HG02571 (cell line): ENCODE data around the gene TSEN34.
"Not testable (repeated sequence)": the region's sequence is repeated elsewhere in the genome, so short reads cannot be mapped to it uniquely, and the experiment has no call there.

ENCODE experiments used
- ATAC-seq: cut with Tn5 transposase; IDR thresholded peaks from one replicate; pipeline ENCODE4 v1.9.1; 2021; ENCODE audit warnings: mild to moderate bottlenecking, moderate library complexity; ENCODE audit not compliant: unreplicated experiment

Gene TSEN34

DNA sequence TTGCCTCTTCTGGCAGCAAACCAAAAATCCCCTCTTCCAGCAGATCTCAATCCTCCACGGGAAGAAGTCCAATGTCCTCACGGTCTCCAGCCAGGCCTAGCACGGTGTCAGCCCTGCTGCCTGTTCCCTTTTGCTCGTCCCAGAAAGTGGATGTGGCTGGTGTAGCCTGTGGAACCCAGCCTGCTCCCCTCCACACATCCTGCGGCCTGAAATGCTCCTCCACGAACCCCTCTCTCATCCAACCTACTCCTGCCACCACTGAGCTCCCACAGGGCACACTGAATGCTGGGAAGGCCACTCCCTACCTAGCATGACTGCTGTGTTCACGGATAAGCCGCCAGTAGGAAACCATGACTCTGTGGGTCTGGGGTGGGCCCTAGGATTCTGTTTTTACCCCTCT is 4.8 kb upstream of the TSEN34 start:
- ATAC-seq: no peak

- ATAC-seq: no peak
These were observed 4.2 kb upstream of the TSEN34 start for GRCh38 chr19:54186934-54187381.

DNA sequence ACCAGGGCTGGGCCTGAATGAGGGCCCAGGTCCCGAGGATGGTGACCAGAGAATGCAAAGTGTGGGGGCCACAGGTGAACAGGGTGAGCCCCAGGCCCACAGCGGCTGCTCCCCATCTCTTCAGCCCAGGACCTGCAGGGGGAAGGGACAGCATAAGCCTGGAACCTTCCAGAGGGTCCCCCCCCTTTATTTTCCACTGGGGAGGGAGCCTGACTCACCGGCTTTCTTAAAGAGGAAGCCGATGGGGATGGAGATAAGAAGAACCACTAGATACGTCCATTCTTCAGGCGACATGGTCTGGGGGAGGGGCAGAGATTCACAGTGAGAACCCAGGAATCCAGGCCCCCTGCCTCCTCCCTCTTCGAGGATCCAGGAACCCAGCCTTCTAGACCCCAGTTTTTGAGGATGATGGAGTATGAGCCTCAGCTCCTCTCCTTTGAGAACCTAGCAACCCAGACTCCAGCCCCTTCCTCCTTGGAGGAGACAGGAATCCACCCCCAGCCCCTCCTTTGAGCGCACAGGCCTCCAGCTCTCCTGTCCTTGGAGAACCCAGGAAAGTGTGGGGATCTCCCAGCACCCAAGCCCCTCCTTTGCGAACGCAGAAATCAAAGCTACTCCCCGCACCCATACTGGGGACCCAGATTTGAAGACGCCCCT is 2.8 kb upstream of the TSEN34 start:
- ATAC-seq: no peak

GRCh38 chr19:54189145-54189734 is 1.9 kb upstream of the TSEN34 start, which contains the start of gene MBOAT7:
MBOAT7 (minus strand) TSS chr19:54189580; CDS start chr19:54188508, 1,072 bp downstream.
- ATAC-seq: peak; percentile 12

- ATAC-seq: peak; percentile 44
These were observed 1.2 kb upstream of the TSEN34 start for GRCh38 chr19:54189735-54190502.

DNA sequence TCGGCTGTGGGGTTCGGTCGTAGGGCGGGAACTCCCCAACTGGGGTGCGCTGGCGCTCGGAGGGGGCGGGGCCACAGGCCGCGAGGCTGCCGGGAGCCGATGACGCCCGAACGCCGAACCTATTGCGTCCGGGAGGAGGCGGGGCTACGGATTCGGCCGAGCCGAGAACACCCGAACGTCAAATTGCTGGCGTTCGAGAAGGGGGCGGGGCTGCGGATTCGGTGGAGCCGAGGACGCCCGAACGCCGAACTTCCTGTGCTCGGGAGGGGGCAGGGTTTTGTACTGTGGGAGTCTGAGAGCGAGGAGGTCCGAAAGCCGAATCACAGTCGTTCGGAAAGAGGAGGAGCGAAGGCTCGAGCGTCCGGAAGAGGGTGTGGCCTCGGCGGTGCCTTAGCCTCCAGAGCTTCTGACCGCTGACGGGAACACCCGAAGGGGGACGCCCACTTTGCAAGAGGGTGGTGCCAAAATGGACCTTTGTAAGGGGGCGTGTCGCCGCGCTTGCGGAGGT is 551 bp upstream of the TSEN34 start:
- ATAC-seq: peak; percentile 41

DNA sequence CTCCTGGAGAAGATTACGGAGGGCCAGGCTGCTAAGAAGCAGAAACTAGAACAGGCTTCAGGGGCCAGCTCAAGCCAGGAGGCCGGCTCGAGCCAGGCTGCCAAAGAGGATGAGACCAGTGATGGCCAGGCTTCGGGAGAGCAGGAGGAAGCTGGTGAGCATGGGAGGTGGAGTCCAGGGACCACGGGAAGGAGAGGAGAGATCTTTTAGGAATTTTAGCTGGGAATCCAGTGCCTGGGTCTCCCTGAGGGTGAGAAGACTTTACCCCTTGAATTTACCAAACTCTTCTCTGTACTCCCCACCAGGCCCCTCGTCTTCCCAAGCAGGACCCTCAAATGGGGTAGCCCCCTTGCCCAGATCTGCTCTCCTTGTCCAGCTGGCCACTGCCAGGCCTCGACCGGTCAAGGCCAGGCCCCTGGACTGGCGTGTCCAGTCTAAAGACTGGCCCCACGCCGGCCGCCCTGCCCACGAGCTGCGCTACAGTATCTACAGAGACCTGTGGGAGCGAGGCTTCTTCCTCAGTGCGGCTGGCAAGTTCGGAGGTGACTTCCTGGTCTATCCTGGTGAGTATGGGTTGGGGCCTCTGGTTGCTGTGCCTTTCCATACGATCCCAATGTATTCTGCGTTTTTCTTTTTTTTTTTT is 824 bp downstream of the TSEN34 start:
- no peak for ATAC-seq

GRCh38 chr19:54193011-54193410 is 1.9 kb downstream of the TSEN34 start:
- no peak for ATAC-seq

DNA sequence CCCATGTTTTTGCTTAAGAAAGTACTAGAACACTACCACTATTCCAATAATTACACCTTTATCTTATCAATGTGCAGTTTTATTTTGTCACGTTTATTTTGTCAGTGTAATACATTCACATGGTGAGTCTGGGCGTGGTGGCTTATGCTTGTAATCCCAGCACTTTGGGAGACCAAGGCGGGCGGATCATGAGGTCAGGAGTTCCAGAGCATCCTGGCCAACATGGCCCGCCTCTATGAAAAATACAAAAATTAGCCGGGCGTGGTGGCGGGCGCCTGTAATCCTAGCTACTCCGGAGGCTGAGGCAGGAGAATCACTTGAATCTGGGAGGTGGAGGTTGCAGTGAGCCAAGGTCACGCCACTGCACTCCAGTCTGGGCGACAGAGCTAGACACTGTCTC is 3.4 kb downstream of the TSEN34 start:
- ATAC-seq: not testable (repeated sequence)

GRCh38 chr19:54196536-54196935 is 5.4 kb downstream of the TSEN34 start:
- no peak for ATAC-seq

GRCh38 chr19:54197121-54197520 is 6.0 kb downstream of the TSEN34 start:
- ATAC-seq: no peak

- no peak for ATAC-seq
These were observed 8.3 kb downstream of the TSEN34 start for GRCh38 chr19:54199401-54199800.

DNA sequence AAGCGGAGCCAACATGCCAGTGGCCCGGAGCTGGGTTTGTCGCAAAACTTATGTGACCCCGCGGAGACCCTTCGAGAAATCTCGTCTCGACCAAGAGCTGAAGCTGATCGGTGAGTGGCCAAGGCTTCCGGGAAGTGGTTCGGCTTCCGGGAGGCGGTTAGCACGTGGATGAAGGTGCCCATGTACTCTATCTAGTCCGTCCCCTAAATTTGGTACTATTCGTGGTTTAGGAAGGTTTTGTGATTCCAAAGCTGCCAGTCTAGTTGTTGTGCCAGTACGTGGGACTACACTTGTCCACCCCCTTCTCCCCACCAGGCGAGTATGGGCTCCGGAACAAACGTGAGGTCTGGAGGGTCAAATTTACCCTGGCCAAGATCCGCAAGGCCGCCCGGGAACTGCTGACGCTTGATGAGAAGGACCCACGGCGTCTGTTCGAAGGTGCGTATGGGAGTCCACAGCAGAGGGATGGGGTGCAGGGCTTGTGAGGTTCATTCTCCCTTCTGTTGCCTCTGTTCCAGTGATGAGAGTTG is 10.1 kb downstream of the TSEN34 start:
- no peak for ATAC-seq

- no peak for ATAC-seq
These were observed 10.9 kb downstream of the TSEN34 start for GRCh38 chr19:54201980-54202379.

- ATAC-seq: no peak
These were observed 12.1 kb downstream of the TSEN34 start for GRCh38 chr19:54203151-54203611.

DNA sequence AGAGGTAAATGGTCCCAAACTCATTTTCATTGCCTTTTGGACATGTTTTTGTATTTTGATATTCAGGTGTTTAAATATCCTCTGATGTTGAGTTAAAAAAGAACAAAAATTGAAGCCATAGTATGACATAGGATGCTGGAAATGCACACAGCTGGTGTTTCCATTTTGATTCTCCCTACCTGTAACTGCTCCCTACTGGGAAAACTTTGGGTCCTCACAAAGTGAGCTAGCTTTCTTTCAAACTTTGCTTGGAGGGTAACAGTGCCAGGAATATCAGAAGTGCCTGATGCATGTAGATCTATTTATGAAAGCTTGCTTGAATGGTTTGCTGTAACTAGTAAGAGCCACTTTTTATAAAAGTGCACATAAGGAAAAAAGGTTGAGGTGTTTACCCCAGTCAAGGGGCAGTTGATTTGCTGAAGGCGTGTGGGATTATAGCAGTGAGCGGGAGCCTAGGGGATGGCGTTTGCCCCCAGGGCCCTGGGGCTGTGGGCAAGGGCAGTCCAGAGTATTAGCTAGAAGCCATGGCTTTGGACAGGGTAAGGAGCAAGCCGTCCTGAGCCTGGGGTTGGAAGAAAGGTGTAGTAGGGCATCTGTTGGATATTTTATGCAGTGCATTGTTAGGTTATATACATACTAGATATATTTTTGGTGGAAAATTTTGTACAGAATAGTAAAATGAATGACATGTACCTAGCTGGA is 13.8 kb downstream of the TSEN34 start:
- ATAC-seq: no peak

DNA sequence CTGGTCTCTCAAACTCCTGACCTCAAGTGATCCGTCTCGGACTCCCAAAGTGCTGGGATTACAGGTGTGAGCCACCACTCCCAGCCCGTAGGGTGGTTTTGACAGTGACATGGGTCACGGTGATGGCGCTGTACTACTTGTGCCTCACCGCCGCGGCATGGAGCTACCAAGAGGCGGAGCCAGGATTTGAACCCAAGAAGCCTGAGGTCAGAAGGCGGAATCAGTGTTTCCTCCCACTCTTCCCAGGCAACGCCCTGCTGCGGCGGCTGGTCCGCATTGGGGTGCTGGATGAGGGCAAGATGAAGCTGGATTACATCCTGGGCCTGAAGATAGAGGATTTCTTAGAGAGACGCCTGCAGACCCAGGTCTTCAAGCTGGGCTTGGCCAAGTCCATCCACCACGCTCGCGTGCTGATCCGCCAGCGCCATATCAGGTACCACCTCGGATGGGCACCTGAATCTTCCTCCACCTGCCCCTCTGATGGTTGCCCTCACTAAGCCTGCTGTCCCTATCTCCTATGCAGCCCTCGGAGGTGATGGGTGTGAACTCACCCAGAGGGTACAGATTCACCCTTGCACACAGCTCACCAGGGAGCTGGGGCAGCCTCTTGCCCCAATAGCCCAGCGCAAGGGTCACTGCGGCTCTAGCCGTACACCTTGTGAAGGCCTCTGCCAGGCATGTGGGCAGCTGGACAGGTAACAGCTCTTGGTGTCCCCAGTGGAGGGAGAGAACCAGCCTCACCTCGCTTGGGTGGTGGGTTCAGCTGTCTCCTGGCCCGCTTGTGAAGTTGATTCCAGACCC is 15.1 kb downstream of the TSEN34 start:
- no peak for ATAC-seq

DNA sequence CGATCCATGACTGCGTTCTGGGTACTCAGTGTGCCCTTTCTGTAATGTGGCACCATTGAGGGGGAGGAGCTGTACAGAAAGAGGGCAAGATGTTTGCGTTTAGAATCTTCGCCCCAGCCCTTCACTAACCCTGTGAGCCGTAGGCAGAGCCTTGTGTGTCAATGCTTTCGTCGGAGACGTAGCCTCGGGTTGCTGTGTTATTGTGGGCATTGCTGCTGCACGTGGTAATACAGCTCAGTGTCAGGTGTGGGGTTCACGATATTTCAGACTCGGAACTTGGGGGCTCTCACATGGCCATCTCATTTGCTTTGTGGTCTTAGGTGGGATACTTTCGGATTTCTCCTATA is 15.7 kb downstream of the TSEN34 start:
- ATAC-seq: no peak

DNA sequence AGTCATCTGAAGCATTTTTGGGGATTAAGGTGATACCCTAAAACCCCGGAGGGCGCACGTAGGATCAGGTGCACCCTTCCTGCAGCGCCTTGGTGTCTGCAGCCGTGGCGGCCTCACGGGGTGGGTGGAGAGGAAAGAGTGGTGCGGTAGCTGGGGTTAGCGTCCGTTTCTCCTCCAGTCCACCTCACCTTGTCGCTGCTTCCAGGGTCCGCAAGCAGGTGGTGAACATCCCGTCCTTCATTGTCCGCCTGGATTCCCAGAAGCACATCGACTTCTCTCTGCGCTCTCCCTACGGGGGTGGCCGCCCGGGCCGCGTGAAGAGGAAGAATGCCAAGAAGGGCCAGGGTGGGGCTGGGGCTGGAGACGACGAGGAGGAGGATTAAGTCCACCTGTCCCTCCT is 16.1 kb downstream of the TSEN34 start:
- ATAC-seq: not testable (repeated sequence)

- no peak for ATAC-seq
These were observed 16.5 kb downstream of the TSEN34 start for GRCh38 chr19:54207676-54207982.
